OCI-LY7 (cell line): ENCODE measurements around the gene FBXW8. TPM values are rescaled to one million over a fixed set of nuclear protein-coding genes. Genes with fewer than 3 reads are reported as not detected.

Experiments used
- BruUV-seq: library from RNA; stranded (reverse); fragments of 400-500 nt; replicated peaks from 2 replicates; lab custom pipeline; 2021; lab: Mats Ljungman, UMichigan
- CTCF ChIA-PET: fragments of 300-600 bp; sonication (Branson Sonifier 250); formaldehyde crosslinking; loops from one replicate; lab custom pipeline; 2022; ENCODE audit warnings: antibody characterized with exemption; ENCODE audit not compliant: unreplicated experiment; lab: Charles Lee
- POLR2A ChIA-PET: fragments of 300-600 bp; sonication (Branson Sonifier 250); formaldehyde crosslinking; loops from one replicate; lab custom pipeline; 2022; ENCODE audit warnings: antibody characterized with exemption; lab: Charles Lee
- DNase-seq: peaks from one replicate; pipeline ENCODE4 v3.0.0-alpha.2; 2015; ENCODE audit warnings: low spot score
- H2AFZ ChIP-seq: fragments of 200-600 bp; sonication (generic), shearing (Covaris generic); 2 replicates; pipeline ENCODE4 v1.6.1; 2014; ENCODE audit warnings: mild to moderate bottlenecking, antibody characterized with exemption, low read length, moderate library complexity
- H3K27ac ChIP-seq: fragments of 200-600 bp; sonication (generic); 2 replicates; pipeline ENCODE4 v1.5.1; 2014; ENCODE audit warnings: mixed run types, low read depth, mild to moderate bottlenecking, moderate library complexity, low read length, inconsistent platforms; ENCODE audit not compliant: poor library complexity, severe bottlenecking
- H3K36me3 ChIP-seq: fragments of 200-600 bp; sonication (generic); 2 replicates; pipeline ENCODE4 v1.6.1; 2014; ENCODE audit warnings: mild to moderate bottlenecking, antibody characterized with exemption, low read length, moderate library complexity, mixed read lengths; ENCODE audit not compliant: insufficient read depth
- H3K4me1 ChIP-seq: fragments of 200-600 bp; sonication (generic); 2 replicates; pipeline ENCODE4 v1.5.1; 2014; ENCODE audit warnings: mild to moderate bottlenecking, low read length; ENCODE audit not compliant: insufficient read depth, poor library complexity, severe bottlenecking
- H3K4me2 ChIP-seq: fragments of 200-600 bp; sonication (generic); 2 replicates; pipeline ENCODE4 v1.6.1; 2014; ENCODE audit warnings: mild to moderate bottlenecking, low read length
- H3K4me3 ChIP-seq: fragments of 200-600 bp; sonication (generic); 2 replicates; pipeline ENCODE4 v1.5.1; 2014; ENCODE audit warnings: mild to moderate bottlenecking, low read depth, low read length; ENCODE audit not compliant: poor library complexity, severe bottlenecking
- H3K79me2 ChIP-seq: fragments of 200-600 bp; sonication (generic); 2 replicates; pipeline ENCODE4 v1.6.1; 2016; ENCODE audit warnings: low read depth, mild to moderate bottlenecking, low read length, moderate library complexity, mixed read lengths; ENCODE audit not compliant: insufficient read depth
- H3K9me2 ChIP-seq: fragments of 200-600 bp; sonication (generic); 2 replicates; pipeline ENCODE4 v1.6.1; 2016; ENCODE audit warnings: mild to moderate bottlenecking, low read length, mixed read lengths; ENCODE audit not compliant: insufficient read depth
- H3K9me3 ChIP-seq: fragments of 200-600 bp; sonication (generic); 2 replicates; pipeline ENCODE4 v1.6.1; 2014; ENCODE audit warnings: mild to moderate bottlenecking, mixed run types, low read length, mixed read lengths
- H4K20me1 ChIP-seq: fragments of 200-600 bp; sonication (generic); 2 replicates; pipeline ENCODE4 v1.6.1; 2014; ENCODE audit warnings: mild to moderate bottlenecking, antibody characterized with exemption, low read length, moderate library complexity, mixed read lengths; ENCODE audit not compliant: insufficient read depth
- CTCF ChIP-seq: fragments of 200-600 bp; sonication (generic); conservative IDR thresholded peaks from 2 replicates; pipeline ENCODE4 v1.5.1; 2014; ENCODE audit warnings: mild to moderate bottlenecking, antibody characterized with exemption, low read length, moderate library complexity, mixed read lengths
- EZH2phosphoT487 ChIP-seq: fragments of 200-600 bp; sonication (generic); IDR thresholded peaks from 2 replicates; pipeline ENCODE4 v1.6.1; 2018; ENCODE audit warnings: low read depth, borderline replicate concordance, mild to moderate bottlenecking, mixed run types, antibody characterized with exemption, low read length, moderate library complexity, mixed read lengths
- intact Hi-C: fragments of 100-400 bp; cut with micrococcal nuclease; formaldehyde crosslinking; loops from one replicate; pipeline ENCODE4 v1.10.0; 2022; ENCODE audit not compliant: unreplicated experiment
- total RNA-seq, 2 experiments: library from RNA; depleted of rRNA in 1 of 2; stranded (reverse); fragments of >200 nt in 1 of 2; shearing (Covaris generic) in 1 of 2; gene quantifications; 2 replicates each; pipeline ENCODE4 v1.2.3, GENCODE V29; 2014 to 2022

The FBXW8 gene
- total RNA-seq, 2 experiments from 2014 or later: 29.8 to 34.0 TPM

- TF ChIP-seq CTCF (no peak), EZH2phosphoT487 (no peak)
- no peak for DNase-seq
- H3K9me2 ChIP-seq: no peaks in the 10 kb centered on the region
- no peaks in the 10 kb centered on the region for H3K79me2 ChIP-seq
- ChIA-PET POLR2A (interaction anchor here (1.1 to 1.7 kb wide), 2 partner anchors 18 to 113 kb away, joined by 3 to 5 read pairs; no protein-coding TSS in a partner anchor), CTCF (no interaction called here)
- H2AFZ ChIP-seq: no peak overlapping the region; the same call in 1 of the 2 replicates
- H3K4me1 ChIP-seq: peaks cover 71% of the 10 kb centered on the region
- BruUV-seq: no TSS peak
- H4K20me1 ChIP-seq: no peaks in the 10 kb centered on the region
- peak overlapping the region; percentile 73 for H3K4me2 ChIP-seq
- intact Hi-C loops: no loop called here
- no peaks in the 10 kb centered on the region for H3K9me3 ChIP-seq
- peak overlapping the region; percentile 54 for H3K4me3 ChIP-seq
- peak overlapping the region; percentile 91 for H3K27ac ChIP-seq
- H3K36me3 ChIP-seq: no peaks in the 10 kb centered on the region; the same call in 1 of the 2 replicates
Measured at GRCh38 chr12:116862167-116862566, 48.6 kb upstream of the FBXW8 start.

GRCh38 chr12:116863275-116863767 is 47.4 kb upstream of the FBXW8 start:
- intact Hi-C loops: no loop called here
- no peaks in the 10 kb centered on the region; the same call in 1 of the 2 replicates for H3K36me3 ChIP-seq
- no peaks in the 10 kb centered on the region for H4K20me1 ChIP-seq
- DNase-seq: peak; percentile 53
- no peak overlapping the region for H3K4me3 ChIP-seq
- peak overlapping the region; percentile 39 for H3K27ac ChIP-seq
- no peaks in the 10 kb centered on the region for H3K9me2 ChIP-seq
- ChIA-PET CTCF (interaction anchor here (0.6 to 1.2 kb wide), 5 partner anchors 17 to 241 kb away, joined by 3 read pairs; no protein-coding TSS in a partner anchor), POLR2A (interaction anchor here (0.7 to 1.4 kb wide), 5 partner anchors 17 to 154 kb away, joined by 3 to 5 read pairs (median 3); no protein-coding TSS in a partner anchor)
- peaks cover 67% of the 10 kb centered on the region for H3K4me1 ChIP-seq
- no TSS peak for BruUV-seq
- TF ChIP-seq EZH2phosphoT487 (no peak), CTCF (peak; percentile 98)
- peak overlapping the region; percentile 12; the same call in 1 of the 2 replicates for H3K4me2 ChIP-seq
- H3K79me2 ChIP-seq: no peaks in the 10 kb centered on the region
- no peak overlapping the region for H2AFZ ChIP-seq
- no peaks in the 10 kb centered on the region for H3K9me3 ChIP-seq
